ENCODE measurements around the gene TRMT2A. TPM values are rescaled to one million over a fixed set of nuclear protein-coding genes. Genes with fewer than 3 reads are reported as not detected.

The TRMT2A gene
- polyA plus RNA-seq, 6 donors from 2014 or later: 15.1 to 29.7 (median 21.3) TPM

GRCh38 chr22:20093418-20094196 is 23.4 kb downstream of the TRMT2A start:
- Mint-ChIP-seq H3K9me3 (peaks cover 0 to 4% (median 0%) of the 10 kb centered on the region in 7 donors), H3K27ac (no peak overlapping the region), H3K4me1 (no peaks in the 10 kb centered on the region), H3K27me3 (no peaks in the 10 kb centered on the region), H3K36me3 (peaks cover 23 to 46% of the 10 kb centered on the region in 2 donors), H3K4me3 (no peak overlapping the region)
- no peak for DNase-seq
- no peak for ATAC-seq (ENCODE audit: low read depth in 2 of 2)

- H3K4me1 Mint-ChIP-seq: no peaks in the 10 kb centered on the region
- H3K36me3 Mint-ChIP-seq: peaks cover 22 to 49% of the 10 kb centered on the region in 2 donors
- H3K27ac Mint-ChIP-seq: no peak overlapping the region
- no peak overlapping the region for H3K4me3 Mint-ChIP-seq
- no peak for DNase-seq
- peaks cover 0 to 4% (median 0%) of the 10 kb centered on the region in 7 donors for H3K9me3 Mint-ChIP-seq
- H3K27me3 Mint-ChIP-seq: no peaks in the 10 kb centered on the region
- no peak for ATAC-seq (ENCODE audit: low read depth in 2 of 2)
Measured at GRCh38 chr22:20092477-20092854, 24.6 kb downstream of the TRMT2A start.

GRCh38 chr22:20091690-20092476 is 25.1 kb downstream of the TRMT2A start:
- no peak overlapping the region for H3K4me3 Mint-ChIP-seq
- peaks cover 16 to 49% of the 10 kb centered on the region in 2 donors for H3K36me3 Mint-ChIP-seq
- no peaks in the 10 kb centered on the region for H3K4me1 Mint-ChIP-seq
- H3K27ac Mint-ChIP-seq: no peak overlapping the region
- no peaks in the 10 kb centered on the region for H3K27me3 Mint-ChIP-seq
- ATAC-seq (ENCODE audit: low read depth in 2 of 2) (no peak), DNase-seq (no peak)
- peaks cover 0 to 4% (median 0%) of the 10 kb centered on the region in 7 donors for H3K9me3 Mint-ChIP-seq

GRCh38 chr22:20090730-20091240 is 26.2 kb downstream of the TRMT2A start:
- H3K4me1 Mint-ChIP-seq: peaks cover 0 to 8% (median 0%) of the 10 kb centered on the region in 3 donors
- DNase-seq (no peak), ATAC-seq (ENCODE audit: low read depth in 2 of 2) (no peak)
- H3K27ac Mint-ChIP-seq: peak overlapping the region in 2 of 6 donors; percentile 39 to 59
- no peak overlapping the region for H3K4me3 Mint-ChIP-seq
- H3K9me3 Mint-ChIP-seq: no peaks in the 10 kb centered on the region
- H3K27me3 Mint-ChIP-seq: no peaks in the 10 kb centered on the region
- H3K36me3 Mint-ChIP-seq: peaks cover 22 to 47% of the 10 kb centered on the region in 2 donors

- Mint-ChIP-seq H3K4me3 (no peak overlapping the region), H3K36me3 (peaks cover 18 to 47% of the 10 kb centered on the region in 2 donors), H3K27me3 (no peaks in the 10 kb centered on the region), H3K4me1 (peaks cover 0 to 8% (median 0%) of the 10 kb centered on the region in 3 donors), H3K9me3 (no peaks in the 10 kb centered on the region), H3K27ac (peak overlapping the region in 1 of 6 donors; percentile 94)
- no peak for ATAC-seq (ENCODE audit: low read depth in 2 of 2)
- DNase-seq: no peak
Measured at GRCh38 chr22:20089977-20090729, 26.9 kb downstream of the TRMT2A start.

- H3K27ac Mint-ChIP-seq: no peak overlapping the region
- H3K9me3 Mint-ChIP-seq: no peaks in the 10 kb centered on the region
- H3K27me3 Mint-ChIP-seq: no peaks in the 10 kb centered on the region
- H3K4me3 Mint-ChIP-seq: no peak overlapping the region
- peaks cover 16 to 47% of the 10 kb centered on the region in 2 donors for H3K36me3 Mint-ChIP-seq
- peaks cover 3 to 9% (median 5%) of the 10 kb centered on the region in 3 donors for H3K4me1 Mint-ChIP-seq
- ATAC-seq (ENCODE audit: low read depth in 2 of 2) (no peak), DNase-seq (no peak)
Measured at GRCh38 chr22:20089226-20089976, 27.6 kb downstream of the TRMT2A start.

GRCh38 chr22:20088263-20088648 is 28.8 kb downstream of the TRMT2A start:
- H3K4me3 Mint-ChIP-seq: no peak overlapping the region
- no peaks in the 10 kb centered on the region for H3K27me3 Mint-ChIP-seq
- peaks cover 13 to 15% (median 13%) of the 10 kb centered on the region in 3 donors for H3K4me1 Mint-ChIP-seq
- no peak for ATAC-seq (ENCODE audit: low read depth in 2 of 2)
- DNase-seq: no peak
- H3K27ac Mint-ChIP-seq: no peak overlapping the region
- peaks cover 16 to 40% of the 10 kb centered on the region in 2 donors for H3K36me3 Mint-ChIP-seq
- H3K9me3 Mint-ChIP-seq: no peaks in the 10 kb centered on the region

- peaks cover 19 to 21% (median 20%) of the 10 kb centered on the region in 3 donors for H3K4me1 Mint-ChIP-seq
- H3K4me3 Mint-ChIP-seq: peak overlapping the region in 1 of 8 donors; percentile 60
- peak overlapping the region in 1 of 6 donors; percentile 75 for H3K27ac Mint-ChIP-seq
- no peak for DNase-seq
- ATAC-seq (ENCODE audit: low read depth in 2 of 2): no peak
- H3K27me3 Mint-ChIP-seq: no peaks in the 10 kb centered on the region
- no peaks in the 10 kb centered on the region for H3K9me3 Mint-ChIP-seq
- peaks cover 16 to 40% of the 10 kb centered on the region in 2 donors for H3K36me3 Mint-ChIP-seq
Measured at GRCh38 chr22:20087319-20088262, 29.4 kb downstream of the TRMT2A start.

- no peak for ATAC-seq (ENCODE audit: low read depth in 2 of 2)
- H3K36me3 Mint-ChIP-seq: peaks cover 16 to 40% of the 10 kb centered on the region in 2 donors
- H3K27ac Mint-ChIP-seq: no peak overlapping the region
- H3K4me3 Mint-ChIP-seq: no peak overlapping the region
- H3K9me3 Mint-ChIP-seq: no peaks in the 10 kb centered on the region
- no peaks in the 10 kb centered on the region for H3K27me3 Mint-ChIP-seq
- DNase-seq: no peak
- H3K4me1 Mint-ChIP-seq: peaks cover 21 to 26% (median 24%) of the 10 kb centered on the region in 3 donors
Measured at GRCh38 chr22:20086763-20087162, 30.3 kb downstream of the TRMT2A start.

GRCh38 chr22:20086101-20086599 is 30.9 kb downstream of the TRMT2A start:
- Mint-ChIP-seq H3K4me3 (no peak overlapping the region), H3K4me1 (peaks cover 25 to 32% (median 30%) of the 10 kb centered on the region in 3 donors), H3K36me3 (peaks cover 14 to 36% of the 10 kb centered on the region in 2 donors), H3K9me3 (no peaks in the 10 kb centered on the region), H3K27ac (peak overlapping the region in 2 of 6 donors; percentile 12 to 85), H3K27me3 (no peaks in the 10 kb centered on the region)
- no peak for ATAC-seq (ENCODE audit: low read depth in 2 of 2)
- DNase-seq: no peak

- peak overlapping the region in 1 of 6 donors; percentile 12 for H3K27ac Mint-ChIP-seq
- no peaks in the 10 kb centered on the region for H3K9me3 Mint-ChIP-seq
- H3K4me3 Mint-ChIP-seq: no peak overlapping the region
- peaks cover 25 to 37% (median 35%) of the 10 kb centered on the region in 3 donors for H3K4me1 Mint-ChIP-seq
- DNase-seq (no peak), ATAC-seq (ENCODE audit: low read depth in 2 of 2) (no peak)
- H3K36me3 Mint-ChIP-seq: peaks cover 11 to 31% of the 10 kb centered on the region in 2 donors
- H3K27me3 Mint-ChIP-seq: no peaks in the 10 kb centered on the region
Measured at GRCh38 chr22:20085651-20086050, 31.4 kb downstream of the TRMT2A start.
